ENCODE results near the gene INPP5D.
A peak's percentile ranks its signal among the peaks of the same experiment; 100 is the strongest.

Gene INPP5D

DNA sequence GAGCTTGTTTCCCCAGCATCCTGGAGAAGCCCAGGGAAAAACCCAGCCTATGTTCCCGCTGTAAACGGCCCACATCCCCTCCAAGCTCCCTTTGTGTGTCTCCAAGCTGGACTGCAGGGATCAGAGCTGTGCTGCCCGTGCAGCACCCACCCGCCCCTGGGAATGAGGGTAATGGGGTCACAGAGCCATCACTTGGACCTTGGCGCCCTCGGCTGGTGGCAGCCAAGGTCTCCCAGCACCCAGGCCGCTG lies 670 bp upstream of the INPP5D start:
- peak overlapping the region; percentile 89 for H3K9ac ChIP-seq (ENCODE audit: low read length)
- no peaks in the 10 kb centered on the region for H3K9me2 ChIP-seq (replicated peaks; ENCODE audit: insufficient read depth, low read length)
- peak overlapping the region; percentile 94 for H3K27ac ChIP-seq (ENCODE audit: low read depth, low read length)
- H3K9me3 ChIP-seq (ENCODE audit: insufficient read depth, low read length): no peaks in the 10 kb centered on the region
- H2AFZ ChIP-seq (ENCODE audit: low read depth, low read length, severe bottlenecking): no peak overlapping the region
- H3K4me2 ChIP-seq (ENCODE audit: low read depth, low read length, poor library complexity, severe bottlenecking): peak overlapping the region; percentile 75
- TF ChIP-seq EZH2phosphoT487 (conservative IDR thresholded peaks at IDR 0.05; ENCODE audit: low read length): no peak
- TF ChIP-seq, protein P1, sequence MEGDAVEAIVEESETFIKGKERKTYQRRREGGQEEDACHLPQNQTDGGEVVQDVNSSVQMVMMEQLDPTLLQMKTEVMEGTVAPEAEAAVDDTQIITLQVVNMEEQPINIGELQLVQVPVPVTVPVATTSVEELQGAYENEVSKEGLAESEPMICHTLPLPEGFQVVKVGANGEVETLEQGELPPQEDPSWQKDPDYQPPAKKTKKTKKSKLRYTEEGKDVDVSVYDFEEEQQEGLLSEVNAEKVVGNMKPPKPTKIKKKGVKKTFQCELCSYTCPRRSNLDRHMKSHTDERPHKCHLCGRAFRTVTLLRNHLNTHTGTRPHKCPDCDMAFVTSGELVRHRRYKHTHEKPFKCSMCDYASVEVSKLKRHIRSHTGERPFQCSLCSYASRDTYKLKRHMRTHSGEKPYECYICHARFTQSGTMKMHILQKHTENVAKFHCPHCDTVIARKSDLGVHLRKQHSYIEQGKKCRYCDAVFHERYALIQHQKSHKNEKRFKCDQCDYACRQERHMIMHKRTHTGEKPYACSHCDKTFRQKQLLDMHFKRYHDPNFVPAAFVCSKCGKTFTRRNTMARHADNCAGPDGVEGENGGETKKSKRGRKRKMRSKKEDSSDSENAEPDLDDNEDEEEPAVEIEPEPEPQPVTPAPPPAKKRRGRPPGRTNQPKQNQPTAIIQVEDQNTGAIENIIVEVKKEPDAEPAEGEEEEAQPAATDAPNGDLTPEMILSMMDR (IDR thresholded peaks at IDR 0.05; ENCODE audit: insufficient read depth, low read length, poor library complexity, severe bottlenecking): peak; percentile 40
- H3K79me2 ChIP-seq (ENCODE audit: insufficient read depth, low read length): peaks cover 41% of the 10 kb centered on the region
- H3K36me3 ChIP-seq (ENCODE audit: low read length): no peaks in the 10 kb centered on the region
- H3K27me3 ChIP-seq (ENCODE audit: low read length): no peaks in the 10 kb centered on the region
- H4K20me1 ChIP-seq (ENCODE audit: low read depth, low read length): peaks cover 16% of the 10 kb centered on the region; the same call in 1 of the 2 replicates
- peak overlapping the region; percentile 76 for H3K4me3 ChIP-seq (ENCODE audit: insufficient read depth, low read length, poor library complexity, severe bottlenecking)
- H3F3A ChIP-seq (ENCODE audit: insufficient read depth): peaks cover 7% of the 10 kb centered on the region

DNA sequence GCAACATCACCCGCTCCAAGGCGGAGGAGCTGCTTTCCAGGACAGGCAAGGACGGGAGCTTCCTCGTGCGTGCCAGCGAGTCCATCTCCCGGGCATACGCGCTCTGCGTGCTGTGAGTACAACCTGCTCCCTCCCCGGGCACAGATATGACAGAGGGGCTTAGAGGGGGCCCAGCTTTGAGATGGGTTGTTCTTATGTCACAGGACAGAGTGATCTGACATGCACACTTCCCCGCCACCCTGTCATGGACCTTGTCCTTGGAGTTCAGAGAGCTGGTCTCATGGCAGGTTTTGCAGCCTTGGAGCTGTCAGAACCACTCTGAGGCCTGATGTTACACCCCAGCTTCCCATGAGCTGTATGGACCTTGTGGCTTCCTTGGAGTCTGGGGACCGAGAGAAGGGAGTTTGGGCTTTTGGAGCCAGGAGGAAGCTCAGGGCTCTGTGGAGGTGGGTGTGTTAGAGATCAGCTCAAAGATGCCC lies 398 bp downstream of the INPP5D start:
- peaks cover 50% of the 10 kb centered on the region for H3K79me2 ChIP-seq (ENCODE audit: insufficient read depth, low read length)
- peak overlapping the region; percentile 94 for H3K27ac ChIP-seq (ENCODE audit: low read depth, low read length)
- no peaks in the 10 kb centered on the region for H3K9me2 ChIP-seq (replicated peaks; ENCODE audit: insufficient read depth, low read length)
- H3K27me3 ChIP-seq (ENCODE audit: low read length): no peaks in the 10 kb centered on the region
- no peak for TF ChIP-seq EZH2phosphoT487 (conservative IDR thresholded peaks at IDR 0.05; ENCODE audit: low read length)
- TF ChIP-seq, protein P1 (IDR thresholded peaks at IDR 0.05; ENCODE audit: insufficient read depth, low read length, poor library complexity, severe bottlenecking): no peak
- peak overlapping the region; percentile 75 for H3K4me2 ChIP-seq (ENCODE audit: low read depth, low read length, poor library complexity, severe bottlenecking)
- H3K4me3 ChIP-seq (ENCODE audit: insufficient read depth, low read length, poor library complexity, severe bottlenecking): peak overlapping the region; percentile 76
- H3K9ac ChIP-seq (ENCODE audit: low read length): peak overlapping the region; percentile 89
- no peak overlapping the region for H2AFZ ChIP-seq (ENCODE audit: low read depth, low read length, severe bottlenecking)
- H4K20me1 ChIP-seq (ENCODE audit: low read depth, low read length): peaks cover 20% of the 10 kb centered on the region; the same call in 1 of the 2 replicates
- H3K36me3 ChIP-seq (ENCODE audit: low read length): no peaks in the 10 kb centered on the region
- no peaks in the 10 kb centered on the region for H3K9me3 ChIP-seq (ENCODE audit: insufficient read depth, low read length)
- H3F3A ChIP-seq (ENCODE audit: insufficient read depth): peaks cover 7% of the 10 kb centered on the region

DNA sequence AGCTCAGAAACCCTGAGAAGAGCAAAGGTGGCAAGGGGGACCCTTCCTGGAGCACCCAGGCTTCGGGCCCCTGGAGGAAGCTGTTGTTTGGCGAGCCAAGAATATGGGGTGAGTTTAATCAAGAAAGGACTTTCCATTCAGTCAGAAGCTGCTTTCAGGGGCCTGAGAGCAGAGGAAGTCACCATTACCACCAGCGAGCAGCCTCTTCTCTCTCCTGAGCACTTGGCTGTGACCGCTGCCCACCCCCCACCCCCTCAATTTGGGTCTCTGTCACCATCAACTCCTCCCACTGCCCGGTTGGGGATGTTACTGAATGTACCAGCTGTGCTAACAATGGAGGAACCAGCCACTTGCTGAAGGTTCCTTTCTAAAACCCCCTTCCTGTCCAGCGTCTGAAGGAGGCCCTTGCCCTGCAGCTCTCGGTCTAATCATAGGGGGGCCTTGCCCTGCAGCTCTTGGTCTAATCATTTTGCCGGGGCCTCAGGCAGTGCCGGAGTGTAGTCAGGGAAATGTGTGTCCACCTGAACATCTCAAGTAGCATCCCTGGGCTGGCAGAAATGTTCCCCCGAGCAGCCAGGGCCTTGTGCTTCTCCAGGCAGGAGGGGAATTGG lies 943 bp downstream of the INPP5D start:
- H3K27me3 ChIP-seq (ENCODE audit: low read length): no peaks in the 10 kb centered on the region
- H3K9ac ChIP-seq (ENCODE audit: low read length): peak overlapping the region; percentile 89
- no peaks in the 10 kb centered on the region for H3K9me2 ChIP-seq (replicated peaks; ENCODE audit: insufficient read depth, low read length)
- peaks cover 7% of the 10 kb centered on the region for H3F3A ChIP-seq (ENCODE audit: insufficient read depth)
- H2AFZ ChIP-seq (ENCODE audit: low read depth, low read length, severe bottlenecking): no peak overlapping the region
- peaks cover 20% of the 10 kb centered on the region; the same call in 1 of the 2 replicates for H4K20me1 ChIP-seq (ENCODE audit: low read depth, low read length)
- no peaks in the 10 kb centered on the region for H3K36me3 ChIP-seq (ENCODE audit: low read length)
- H3K4me3 ChIP-seq (ENCODE audit: insufficient read depth, low read length, poor library complexity, severe bottlenecking): peak overlapping the region; percentile 76
- H3K9me3 ChIP-seq (ENCODE audit: insufficient read depth, low read length): no peaks in the 10 kb centered on the region
- peak overlapping the region; percentile 75 for H3K4me2 ChIP-seq (ENCODE audit: low read depth, low read length, poor library complexity, severe bottlenecking)
- H3K79me2 ChIP-seq (ENCODE audit: insufficient read depth, low read length): peaks cover 53% of the 10 kb centered on the region
- TF ChIP-seq EZH2phosphoT487 (conservative IDR thresholded peaks at IDR 0.05; ENCODE audit: low read length): no peak
- TF ChIP-seq, protein P1 (IDR thresholded peaks at IDR 0.05; ENCODE audit: insufficient read depth, low read length, poor library complexity, severe bottlenecking): no peak
- H3K27ac ChIP-seq (ENCODE audit: low read depth, low read length): peak overlapping the region; percentile 94

Measured in SU-DHL-6 (cell line).